HG03575 (cell line): ENCODE results near the gene ASCC3.
"Not testable (repeated sequence)": the region's sequence is repeated elsewhere in the genome, so short reads cannot be mapped to it uniquely, and the experiment has no call there.

ENCODE experiments used
- ATAC-seq: cut with Tn5 transposase; IDR thresholded peaks from one replicate; pipeline ENCODE4 v1.9.1; 2021; ENCODE audit not compliant: unreplicated experiment, insufficient number of reproducible peaks, low FRiP score; ENCODE audit errors: extremely low read depth

The ASCC3 gene

GRCh38 chr6:100818066-100818465, 63.1 kb downstream of the ASCC3 start:
- no peak for ATAC-seq

GRCh38 chr6:100810015-100810414, 71.1 kb downstream of the ASCC3 start:
- no peak for ATAC-seq

- no peak for ATAC-seq
These were observed 71.8 kb downstream of the ASCC3 start for GRCh38 chr6:100809346-100809745.

DNA sequence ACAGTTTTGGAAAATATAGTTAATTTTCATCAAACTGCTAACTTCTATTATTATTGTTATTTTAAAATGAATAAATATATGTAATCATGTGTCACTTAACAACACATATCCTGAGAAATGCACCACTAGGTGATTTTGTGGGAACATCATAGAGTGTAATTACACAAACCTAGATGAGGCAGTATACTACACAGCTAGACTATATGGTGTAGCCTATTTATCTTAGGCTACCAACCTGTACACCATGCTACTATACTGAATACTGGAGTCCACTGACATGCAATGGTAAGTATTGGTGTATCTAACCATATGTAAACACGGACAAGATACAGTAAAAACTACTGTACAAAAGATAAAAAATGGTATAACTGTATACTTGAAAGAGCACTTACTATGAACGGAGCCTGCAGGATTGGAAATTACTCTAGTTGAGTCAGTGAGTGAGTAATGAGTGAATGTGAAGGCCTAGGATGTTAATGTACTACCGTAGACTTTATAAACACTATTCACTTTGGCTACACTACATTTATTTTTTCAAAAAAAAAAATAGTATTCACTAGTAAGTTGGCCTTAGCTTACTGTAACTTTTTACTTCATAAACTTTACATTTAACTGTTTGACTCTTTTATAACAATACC, 72.4 kb downstream of the ASCC3 start:
- no peak for ATAC-seq

GRCh38 chr6:100806296-100806695, 74.8 kb downstream of the ASCC3 start:
- no peak for ATAC-seq

- ATAC-seq, result no peak
These were observed 77.7 kb downstream of the ASCC3 start for GRCh38 chr6:100803264-100804045.

DNA sequence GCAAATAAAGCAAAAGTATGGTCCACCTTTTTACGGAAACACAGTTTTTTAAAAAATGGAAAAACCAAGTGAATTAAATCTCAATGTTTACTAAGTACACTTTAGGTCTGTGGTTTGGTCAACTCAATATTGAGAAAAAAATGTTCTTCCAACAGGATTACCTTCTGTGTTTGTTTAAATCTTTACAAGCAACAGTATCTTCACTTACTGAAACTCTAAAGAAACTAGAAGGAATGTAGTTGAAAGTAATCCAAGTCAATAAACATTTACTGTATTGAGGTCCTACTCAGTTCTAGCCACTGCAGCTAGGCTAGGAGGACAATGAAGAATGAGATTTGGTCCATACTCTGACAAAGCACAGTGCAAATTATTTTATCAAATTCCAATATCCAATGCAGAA, 80.1 kb downstream of the ASCC3 start:
- no peak for ATAC-seq

GRCh38 chr6:100796049-100796823, 84.9 kb downstream of the ASCC3 start:
- ATAC-seq, result no peak

GRCh38 chr6:100790084-100790483, 91.0 kb downstream of the ASCC3 start:
- ATAC-seq, result no peak

DNA sequence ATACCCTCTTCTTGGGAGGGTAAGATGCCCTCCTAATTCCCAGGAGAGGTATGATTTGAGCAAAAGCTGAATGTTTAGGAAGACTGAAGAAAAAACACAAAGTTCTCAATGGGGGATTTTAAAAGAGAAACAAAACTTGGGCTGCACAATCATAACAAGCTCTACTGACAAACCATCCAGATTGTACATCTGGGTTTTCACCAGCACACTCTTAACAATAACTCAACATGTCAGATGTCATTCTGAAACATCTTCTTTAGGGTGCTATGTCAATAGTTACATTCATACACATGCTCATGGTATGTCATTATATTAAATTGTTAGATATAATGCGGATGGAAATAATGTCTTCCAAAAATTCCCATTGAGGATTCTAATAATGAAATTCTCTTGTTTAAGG, 95.1 kb downstream of the ASCC3 start:
- no peak for ATAC-seq

- no peak for ATAC-seq
These were observed 100.5 kb downstream of the ASCC3 start for GRCh38 chr6:100780648-100781047.

DNA sequence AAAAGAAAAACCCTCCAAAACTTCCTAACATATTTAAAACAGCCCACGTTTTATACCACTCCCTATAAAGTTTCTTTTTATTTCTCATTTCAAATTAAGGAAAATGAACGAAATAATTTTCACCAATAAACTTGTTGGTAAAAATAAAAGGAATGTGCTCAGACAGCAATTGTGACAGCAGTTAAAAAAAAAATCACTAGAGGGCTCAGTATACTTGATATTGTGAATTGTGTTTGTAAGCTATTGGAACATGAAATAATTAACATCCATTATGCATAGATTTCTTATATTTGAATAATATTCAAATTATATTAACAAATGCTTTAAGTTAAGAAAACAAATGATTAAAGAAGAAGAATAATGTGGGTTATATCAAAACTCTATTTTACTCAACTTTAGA, 105.5 kb downstream of the ASCC3 start:
- no peak for ATAC-seq

DNA sequence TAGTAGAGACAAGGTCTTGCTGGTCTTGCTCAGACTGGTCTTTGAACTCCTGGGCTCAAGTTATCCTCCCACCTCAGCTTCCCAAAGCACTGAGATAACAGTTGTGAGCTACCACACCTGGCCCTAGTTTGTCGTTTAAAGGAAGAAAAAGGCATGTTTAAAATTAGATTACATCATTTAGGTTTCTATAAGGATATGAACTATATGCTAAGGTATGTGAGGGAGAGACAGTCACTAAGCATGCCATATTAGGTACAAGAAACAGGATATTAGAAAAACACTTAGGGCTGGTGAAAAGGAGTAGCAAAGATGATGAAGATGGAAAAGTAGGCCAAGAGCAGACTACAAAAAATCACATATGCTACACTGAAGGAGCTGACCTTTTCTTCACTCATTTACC, 106.4 kb downstream of the ASCC3 start:
- ATAC-seq, result no peak

DNA sequence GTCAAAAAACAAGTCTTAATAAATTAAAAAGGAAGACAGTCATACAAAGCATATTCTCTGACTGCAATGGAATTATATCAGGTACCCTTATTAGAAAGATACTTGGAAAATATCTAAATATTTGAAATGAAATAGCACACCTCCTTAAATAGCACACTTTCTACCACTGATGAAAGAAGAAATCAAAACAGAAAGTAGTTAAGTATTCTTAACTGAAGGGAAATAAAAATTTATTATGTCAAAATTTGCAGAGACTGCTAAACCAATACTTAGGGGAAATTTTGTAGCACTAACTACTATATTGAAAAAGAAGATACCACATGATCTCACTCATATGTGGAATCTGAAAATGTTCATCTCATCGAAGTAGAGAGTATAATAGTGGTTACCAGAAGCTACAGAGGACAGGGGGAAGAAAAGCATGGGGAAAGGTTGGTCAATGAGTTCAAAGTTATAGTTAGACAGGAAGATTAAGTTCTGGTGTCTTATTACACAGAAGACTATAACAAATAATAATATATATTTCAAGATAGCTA, 112.2 kb downstream of the ASCC3 start:
- no peak for ATAC-seq

GRCh38 chr6:100763617-100764241, 117.4 kb downstream of the ASCC3 start:
- no peak for ATAC-seq

DNA sequence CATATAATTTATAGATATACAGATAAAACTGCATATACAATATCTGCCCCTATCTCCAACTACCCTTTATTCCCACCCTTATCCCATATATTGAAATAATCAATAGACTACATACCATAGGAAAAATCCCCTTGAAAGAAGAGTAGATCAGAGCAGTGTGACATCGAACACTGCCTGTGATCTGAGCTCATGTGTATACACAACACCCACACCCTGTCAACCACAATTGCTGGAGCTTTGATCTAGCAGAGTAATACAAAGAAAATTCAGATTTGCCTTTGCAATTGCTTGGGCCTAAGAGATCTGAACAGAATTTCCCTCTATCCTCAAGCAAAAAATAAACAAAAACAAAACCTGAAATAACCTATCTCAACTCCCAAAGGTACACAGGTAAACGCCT, 119.3 kb downstream of the ASCC3 start:
- ATAC-seq, result no peak

- ATAC-seq, result not testable (repeated sequence)
These were observed 122.7 kb downstream of the ASCC3 start for GRCh38 chr6:100758386-100758785.

- no peak for ATAC-seq
These were observed 127.7 kb downstream of the ASCC3 start for GRCh38 chr6:100753421-100753820.

DNA sequence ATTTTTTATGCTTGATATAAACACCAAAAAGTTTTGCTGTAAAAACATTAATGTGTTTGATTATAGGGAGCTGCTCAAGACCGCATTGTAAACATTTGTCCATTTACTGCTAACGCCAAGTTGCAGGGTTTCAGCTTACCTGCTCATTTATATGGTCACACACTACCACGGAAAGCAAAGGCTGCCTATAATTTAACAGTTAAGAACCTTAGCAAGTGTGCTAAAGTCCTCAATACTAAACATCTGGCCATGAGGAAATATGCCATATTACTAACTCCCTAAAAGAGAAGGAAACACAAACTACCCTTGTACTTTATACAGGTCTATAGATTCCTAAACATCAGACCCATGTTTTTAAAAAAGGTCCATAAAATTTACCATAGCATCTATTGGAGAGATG, 129.5 kb downstream of the ASCC3 start:
- ATAC-seq, result no peak
